Measurements from ENCODE around the gene GLG1.
"Not testable (repeated sequence)": the region's sequence is repeated elsewhere in the genome, so short reads cannot be mapped to it uniquely, and the experiment has no call there.

Gene GLG1

GRCh38 chr16:74524117-74524516, 82.8 kb downstream of the GLG1 start:
- DNase-seq, result no peak

- DNase-seq, result not testable (repeated sequence)
Measured at GRCh38 chr16:74523706-74524105, 83.2 kb downstream of the GLG1 start.

- DNase-seq, result no peak
Measured at GRCh38 chr16:74522160-74522559, 84.8 kb downstream of the GLG1 start.

GRCh38 chr16:74521691-74522090, 85.2 kb downstream of the GLG1 start:
- no peak for DNase-seq

GRCh38 chr16:74518934-74519333, 88.0 kb downstream of the GLG1 start:
- not testable (repeated sequence) for DNase-seq

GRCh38 chr16:74511961-74512360, 95.0 kb downstream of the GLG1 start:
- DNase-seq, result no peak

- no peak for DNase-seq
Measured at GRCh38 chr16:74505011-74505410, 101.9 kb downstream of the GLG1 start.

- DNase-seq, result no peak
Measured at GRCh38 chr16:74503412-74503811, 103.5 kb downstream of the GLG1 start.

GRCh38 chr16:74501484-74502478, 105.1 kb downstream of the GLG1 start:
- no peak for DNase-seq

GRCh38 chr16:74500907-74501306, 106.0 kb downstream of the GLG1 start:
- no peak for DNase-seq

GRCh38 chr16:74499114-74499513, 107.8 kb downstream of the GLG1 start:
- DNase-seq, result no peak

- no peak for DNase-seq
Measured at GRCh38 chr16:74497761-74498160, 109.2 kb downstream of the GLG1 start.

GRCh38 chr16:74496054-74496453, 110.9 kb downstream of the GLG1 start:
- DNase-seq, result no peak

- no peak for DNase-seq
Measured at GRCh38 chr16:74492976-74493375, 113.9 kb downstream of the GLG1 start.

GRCh38 chr16:74487634-74488495, 119.0 kb downstream of the GLG1 start:
- DNase-seq, result no peak

GRCh38 chr16:74485916-74486315, 121.0 kb downstream of the GLG1 start:
- no peak for DNase-seq

GRCh38 chr16:74480150-74481029, 126.5 kb downstream of the GLG1 start:
- DNase-seq, result no peak

GRCh38 chr16:74477226-74477625, 129.7 kb downstream of the GLG1 start:
- DNase-seq, result no peak

GRCh38 chr16:74474416-74474815, 132.5 kb downstream of the GLG1 start:
- no peak for DNase-seq

- DNase-seq, result no peak
Measured at GRCh38 chr16:74472540-74472939, 134.4 kb downstream of the GLG1 start.

- DNase-seq, result no peak
Measured at GRCh38 chr16:74472010-74472409, 134.9 kb downstream of the GLG1 start.

GRCh38 chr16:74469946-74470478, 136.9 kb downstream of the GLG1 start:
- no peak for DNase-seq

Measured in CD4-positive, alpha-beta T cell treated with Interferon gamma for 1 hour (primary cell).